GM12878 (cell line): ENCODE results near the gene RELT.

ENCODE experiments used
- CTCF ChIP-seq, 3 experiments: IDR thresholded peaks in 2 of 3; conservative IDR thresholded peaks in 1 of 3; 2 replicates each; pipeline ENCODE4 v1.5.1; 2011; ENCODE audit warnings: low read depth in 3 of 3, low read length in 3 of 3, mild to moderate bottlenecking in 3 of 3, control low read depth in 2 of 3, moderate library complexity in 2 of 3, inconsistent platforms in 1 of 3, mixed read lengths in 1 of 3; ENCODE audit not compliant: control insufficient read depth in 2 of 3, insufficient read depth in 1 of 3; ENCODE audit errors: extremely low read depth in 1 of 3
- ZBTB33 ChIP-seq: fragments of 450-650 bp; IDR thresholded peaks from 2 replicates; pipeline ENCODE4 v1.6.1; 2017; ENCODE audit warnings: mild to moderate bottlenecking

- no peak for TF ChIP-seq CTCF (IDR thresholded peaks at IDR 0.05 in 2 of 3, conservative IDR thresholded peaks at IDR 0.05 in 1 of 3; ENCODE audit: control insufficient read depth in 2 of 3, extremely low read depth in 1 of 3, insufficient read depth in 1 of 3, low read depth in 3 of 3, low read length in 3 of 3)
- no peak for TF ChIP-seq ZBTB33
These were observed 9.2 kb upstream of the RELT start for GRCh38 chr11:73366953-73367352.
